HepG2 (cell line): ENCODE measurements around the gene PMVK. TPM values are rescaled to one million over a fixed set of nuclear protein-coding genes. Genes with fewer than 3 reads are reported as not detected.

Experiments used
- BCL6 ChIP-seq: IDR thresholded peaks from 2 replicates; pipeline ENCODE4 v1.6.1; 2016; ENCODE audit warnings: missing genetic modification reagents, missing compliant biosample characterization
- CHD2 ChIP-seq: IDR thresholded peaks from 2 replicates; pipeline ENCODE4 v1.6.1; 2011; ENCODE audit warnings: low read depth, low read length, improper control_type of control experiment
- FOSL2 ChIP-seq: sonication (generic); formaldehyde crosslinking; IDR thresholded peaks from 2 replicates; pipeline ENCODE4 v1.4.0; 2020; ENCODE audit warnings: missing genetic modification reagents
- GZF1 ChIP-seq: sonication (generic); formaldehyde crosslinking; IDR thresholded peaks from 2 replicates; pipeline ENCODE4 v1.5.1; 2020; ENCODE audit warnings: mild to moderate bottlenecking, missing genetic modification reagents
- HES4 ChIP-seq: sonication (generic); formaldehyde crosslinking; IDR thresholded peaks from 2 replicates; pipeline ENCODE4 v1.9.0; 2021; ENCODE audit warnings: mild to moderate bottlenecking, missing genetic modification reagents, borderline replicate concordance
- MTF1 ChIP-seq: sonication (generic); formaldehyde crosslinking; IDR thresholded peaks from 2 replicates; pipeline ENCODE4 v1.5.0; 2020; ENCODE audit warnings: missing genetic modification reagents
- MZF1 ChIP-seq: sonication (generic); formaldehyde crosslinking; IDR thresholded peaks from 2 replicates; pipeline ENCODE4 v1.8.1; 2023; ENCODE audit warnings: mild to moderate bottlenecking, missing genetic modification reagents, borderline replicate concordance
- RFX1 ChIP-seq: fragments of 450-650 bp; IDR thresholded peaks from 2 replicates; pipeline ENCODE4 v1.6.1; 2017
- SOX5 ChIP-seq: IDR thresholded peaks from 2 replicates; pipeline ENCODE4 v1.6.1; 2016; ENCODE audit warnings: borderline replicate concordance
- ZNF101 ChIP-seq: sonication (generic); formaldehyde crosslinking; IDR thresholded peaks from 2 replicates; pipeline ENCODE4 v1.4.0; 2020; ENCODE audit warnings: mild to moderate bottlenecking, low read depth, missing genetic modification reagents, borderline replicate concordance
- ZNF557 ChIP-seq: sonication (generic); formaldehyde crosslinking; IDR thresholded peaks from 2 replicates; pipeline ENCODE4 v1.4.0; 2020; ENCODE audit warnings: missing genetic modification reagents
- ZNF720 ChIP-seq: sonication (generic); formaldehyde crosslinking; IDR thresholded peaks from 2 replicates; pipeline ENCODE4 v1.4.0; 2020; ENCODE audit warnings: missing genetic modification reagents
- ZNF879 ChIP-seq: sonication (generic); formaldehyde crosslinking; IDR thresholded peaks from 2 replicates; pipeline ENCODE4 v1.8.1; 2023; ENCODE audit warnings: missing genetic modification reagents
- polyA plus RNA-seq, 8 experiments: library from polyadenylated mRNA; depleted of rRNA in 3 of 8; stranded (reverse) in 7 of 8; unstranded in 1 of 8; fragments of >200 nt; fragmentation: Illumina TruSeq in 4 of 8; extraction: Trizol in 4 of 8; gene quantifications; 2 replicates each; pipeline versions ENCODE4 v1.2.1 to v1.2.3, GENCODE V29; 2011 to 2016; ENCODE audit warnings: low read depth in 4 of 8, missing spikeins in 1 of 8, mixed read lengths in 1 of 8; ENCODE audit not compliant: insufficient read depth in 1 of 8
- total RNA-seq, 5 experiments: library from RNA; depleted of rRNA; stranded (reverse); fragments of >200 nt; fragmentation: Illumina TruSeq; extraction: Trizol; gene quantifications; 2 replicates each; pipeline ENCODE4 v1.2.3, GENCODE V29; 2016; ENCODE audit warnings: low read depth in 1 of 5
- TF ChIP-seq, protein P1 (sequence below): IDR thresholded peaks from 2 replicates; pipeline ENCODE4 v1.6.1; 2016; ENCODE audit warnings: missing biosample characterization, missing genetic modification reagents, low read depth
- TF ChIP-seq, protein P2 (sequence below): sonication (generic); formaldehyde crosslinking; conservative IDR thresholded peaks from 2 replicates; pipeline ENCODE4 v1.8.0; 2022; ENCODE audit warnings: low read depth, missing genetic modification reagents
- TF ChIP-seq, protein P3 (sequence below): sonication (generic); formaldehyde crosslinking; IDR thresholded peaks from 2 replicates; pipeline ENCODE4 v1.5.0; 2020; ENCODE audit warnings: missing genetic modification reagents
- TF ChIP-seq, protein P4 (sequence below): sonication (generic); formaldehyde crosslinking; IDR thresholded peaks from 2 replicates; pipeline ENCODE4 v1.9.0; 2021; ENCODE audit warnings: missing genetic modification reagents, borderline replicate concordance
- TF ChIP-seq, protein P5 (sequence below): sonication (generic); formaldehyde crosslinking; IDR thresholded peaks from 2 replicates; pipeline ENCODE4 v1.5.0; 2020; ENCODE audit warnings: missing genetic modification reagents

The PMVK gene
- total and polyA plus RNA-seq, 2 of the 13 experiments (the other 11 are each of a cell fraction or from before 2014, with no cell fraction given) = 3.9 to 12.6 TPM

DNA sequence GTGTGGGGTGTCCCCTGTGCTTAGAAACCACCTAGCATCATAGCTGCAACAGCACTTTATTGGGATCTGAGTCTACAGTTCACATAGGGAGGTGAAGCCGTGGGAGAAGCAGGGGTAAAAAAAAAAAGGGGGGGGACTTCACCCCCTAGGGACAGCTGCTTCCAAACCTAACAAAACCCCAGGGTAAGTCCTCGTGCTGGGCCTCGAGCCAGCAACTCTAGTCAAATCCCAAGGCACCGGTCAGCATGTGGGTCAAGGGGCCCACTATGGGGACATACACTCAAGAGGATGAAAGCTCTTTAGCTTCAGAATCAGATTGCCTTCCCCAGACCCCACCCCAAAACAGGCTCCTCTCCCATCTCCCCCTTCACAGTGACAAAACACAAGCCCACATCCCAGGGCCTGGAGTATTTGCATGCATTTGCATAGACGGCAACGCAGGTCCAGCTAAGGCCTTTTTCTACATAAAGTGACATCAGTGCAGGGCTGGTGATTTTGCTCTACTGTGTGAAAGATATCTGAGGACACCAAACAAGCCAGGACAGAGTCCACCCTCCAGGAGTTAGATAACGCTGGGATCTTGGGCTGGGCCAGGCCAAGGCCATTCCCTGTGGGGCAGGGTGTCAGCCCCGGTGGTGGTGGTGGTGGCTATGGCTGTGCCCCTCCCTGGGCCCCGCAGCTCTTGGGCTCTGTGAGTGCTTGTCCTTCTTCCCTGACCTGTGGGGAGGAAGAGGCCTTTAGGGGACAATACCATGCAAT lies 8.1 kb upstream of the PMVK start (continued):
- TF ChIP-seq, protein P1, sequence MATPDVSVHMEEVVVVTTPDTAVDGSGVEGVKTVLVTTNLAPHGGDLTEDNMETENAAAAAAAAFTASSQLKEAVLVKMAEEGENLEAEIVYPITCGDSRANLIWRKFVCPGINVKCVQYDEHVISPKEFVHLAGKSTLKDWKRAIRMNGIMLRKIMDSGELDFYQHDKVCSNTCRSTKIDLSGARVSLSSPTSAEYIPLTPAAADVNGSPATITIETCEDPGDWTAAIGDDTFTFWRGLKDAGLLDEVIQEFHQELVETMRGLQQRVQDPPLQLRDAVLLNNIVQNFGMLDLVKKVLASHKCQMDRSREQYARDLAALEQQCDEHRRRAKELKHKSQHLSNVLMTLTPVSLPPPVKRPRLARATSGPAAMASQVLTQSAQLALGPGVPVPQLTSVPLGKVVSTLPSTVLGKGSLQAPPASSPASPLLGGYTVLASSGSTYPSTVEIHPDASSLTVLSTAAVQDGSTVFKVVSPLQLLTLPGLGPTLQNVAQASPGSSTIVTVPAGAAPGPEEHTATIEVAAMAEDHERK (CRISPR knock-in tag) = no peak
- TF ChIP-seq, protein P2, sequence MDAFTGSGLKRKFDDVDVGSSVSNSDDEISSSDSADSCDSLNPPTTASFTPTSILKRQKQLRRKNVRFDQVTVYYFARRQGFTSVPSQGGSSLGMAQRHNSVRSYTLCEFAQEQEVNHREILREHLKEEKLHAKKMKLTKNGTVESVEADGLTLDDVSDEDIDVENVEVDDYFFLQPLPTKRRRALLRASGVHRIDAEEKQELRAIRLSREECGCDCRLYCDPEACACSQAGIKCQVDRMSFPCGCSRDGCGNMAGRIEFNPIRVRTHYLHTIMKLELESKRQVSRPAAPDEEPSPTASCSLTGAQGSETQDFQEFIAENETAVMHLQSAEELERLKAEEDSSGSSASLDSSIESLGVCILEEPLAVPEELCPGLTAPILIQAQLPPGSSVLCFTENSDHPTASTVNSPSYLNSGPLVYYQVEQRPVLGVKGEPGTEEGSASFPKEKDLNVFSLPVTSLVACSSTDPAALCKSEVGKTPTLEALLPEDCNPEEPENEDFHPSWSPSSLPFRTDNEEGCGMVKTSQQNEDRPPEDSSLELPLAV (CRISPR knock-in tag) = no peak
- TF ChIP-seq SOX5 (CRISPR knock-in tag) (peak; percentile 70; the same call in 1 of the 2 replicates), ZNF879 (CRISPR knock-in tag) (0 out of 2 replicates have a peak, but pooled peaks have one; percentile 73), HES4 (CRISPR knock-in tag) (0 out of 2 replicates have a peak, but pooled peaks have one; percentile 26), MZF1 (CRISPR knock-in tag) (no peak), BCL6 (CRISPR knock-in tag) (peak; percentile 12; the same call in 1 of the 2 replicates), RFX1 (no peak), FOSL2 (no peak), ZNF101 (no peak), ZNF720 (CRISPR knock-in tag) (no peak), GZF1 (CRISPR knock-in tag) (peak; percentile 35; the same call in 1 of the 2 replicates), ZNF557 (no peak), CHD2 (no peak), MTF1 (CRISPR knock-in tag) (no peak)
- TF ChIP-seq, protein P3, sequence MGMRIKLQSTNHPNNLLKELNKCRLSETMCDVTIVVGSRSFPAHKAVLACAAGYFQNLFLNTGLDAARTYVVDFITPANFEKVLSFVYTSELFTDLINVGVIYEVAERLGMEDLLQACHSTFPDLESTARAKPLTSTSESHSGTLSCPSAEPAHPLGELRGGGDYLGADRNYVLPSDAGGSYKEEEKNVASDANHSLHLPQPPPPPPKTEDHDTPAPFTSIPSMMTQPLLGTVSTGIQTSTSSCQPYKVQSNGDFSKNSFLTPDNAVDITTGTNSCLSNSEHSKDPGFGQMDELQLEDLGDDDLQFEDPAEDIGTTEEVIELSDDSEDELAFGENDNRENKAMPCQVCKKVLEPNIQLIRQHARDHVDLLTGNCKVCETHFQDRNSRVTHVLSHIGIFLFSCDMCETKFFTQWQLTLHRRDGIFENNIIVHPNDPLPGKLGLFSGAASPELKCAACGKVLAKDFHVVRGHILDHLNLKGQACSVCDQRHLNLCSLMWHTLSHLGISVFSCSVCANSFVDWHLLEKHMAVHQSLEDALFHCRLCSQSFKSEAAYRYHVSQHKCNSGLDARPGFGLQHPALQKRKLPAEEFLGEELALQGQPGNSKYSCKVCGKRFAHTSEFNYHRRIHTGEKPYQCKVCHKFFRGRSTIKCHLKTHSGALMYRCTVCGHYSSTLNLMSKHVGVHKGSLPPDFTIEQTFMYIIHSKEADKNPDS (CRISPR knock-in tag) = no peak
- TF ChIP-seq, protein P4, sequence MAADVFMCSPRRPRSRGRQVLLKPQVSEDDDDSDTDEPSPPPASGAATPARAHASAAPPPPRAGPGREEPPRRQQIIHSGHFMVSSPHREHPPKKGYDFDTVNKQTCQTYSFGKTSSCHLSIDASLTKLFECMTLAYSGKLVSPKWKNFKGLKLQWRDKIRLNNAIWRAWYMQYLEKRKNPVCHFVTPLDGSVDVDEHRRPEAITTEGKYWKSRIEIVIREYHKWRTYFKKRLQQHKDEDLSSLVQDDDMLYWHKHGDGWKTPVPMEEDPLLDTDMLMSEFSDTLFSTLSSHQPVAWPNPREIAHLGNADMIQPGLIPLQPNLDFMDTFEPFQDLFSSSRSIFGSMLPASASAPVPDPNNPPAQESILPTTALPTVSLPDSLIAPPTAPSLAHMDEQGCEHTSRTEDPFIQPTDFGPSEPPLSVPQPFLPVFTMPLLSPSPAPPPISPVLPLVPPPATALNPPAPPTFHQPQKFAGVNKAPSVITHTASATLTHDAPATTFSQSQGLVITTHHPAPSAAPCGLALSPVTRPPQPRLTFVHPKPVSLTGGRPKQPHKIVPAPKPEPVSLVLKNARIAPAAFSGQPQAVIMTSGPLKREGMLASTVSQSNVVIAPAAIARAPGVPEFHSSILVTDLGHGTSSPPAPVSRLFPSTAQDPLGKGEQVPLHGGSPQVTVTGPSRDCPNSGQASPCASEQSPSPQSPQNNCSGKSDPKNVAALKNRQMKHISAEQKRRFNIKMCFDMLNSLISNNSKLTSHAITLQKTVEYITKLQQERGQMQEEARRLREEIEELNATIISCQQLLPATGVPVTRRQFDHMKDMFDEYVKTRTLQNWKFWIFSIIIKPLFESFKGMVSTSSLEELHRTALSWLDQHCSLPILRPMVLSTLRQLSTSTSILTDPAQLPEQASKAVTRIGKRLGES (CRISPR knock-in tag) = no peak; the same call in 1 of the 2 replicates
- TF ChIP-seq, protein P5, sequence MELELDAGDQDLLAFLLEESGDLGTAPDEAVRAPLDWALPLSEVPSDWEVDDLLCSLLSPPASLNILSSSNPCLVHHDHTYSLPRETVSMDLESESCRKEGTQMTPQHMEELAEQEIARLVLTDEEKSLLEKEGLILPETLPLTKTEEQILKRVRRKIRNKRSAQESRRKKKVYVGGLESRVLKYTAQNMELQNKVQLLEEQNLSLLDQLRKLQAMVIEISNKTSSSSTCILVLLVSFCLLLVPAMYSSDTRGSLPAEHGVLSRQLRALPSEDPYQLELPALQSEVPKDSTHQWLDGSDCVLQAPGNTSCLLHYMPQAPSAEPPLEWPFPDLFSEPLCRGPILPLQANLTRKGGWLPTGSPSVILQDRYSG (CRISPR knock-in tag) = no peak
